ENCODE results near the gene DOK3. TPM values are rescaled to one million over a fixed set of nuclear protein-coding genes. Genes with fewer than 3 reads are reported as not detected.
A peak's percentile ranks its signal among the peaks of the same experiment; 100 is the strongest.

Gene DOK3
- total and polyA plus RNA-seq, 2 experiments from 2014 or later: 3.1 to 3.5 TPM

GRCh38 chr5:177496070-177496726 is 13.4 kb downstream of the DOK3 start:
- Histone ChIP-seq H3K4me2 (peak overlapping the region; percentile 93), H3K36me3 (replicated peaks; ENCODE audit: insufficient read depth, low read depth) (no peaks in the 10 kb centered on the region), H2AFZ (no peak overlapping the region), H3K27ac (peak overlapping the region; percentile 97), H3K4me3 (peak overlapping the region; percentile 9), H3K27me3 (no peaks in the 10 kb centered on the region), H4K20me1 (ENCODE audit: insufficient read depth, poor library complexity, severe bottlenecking) (peaks cover 8% of the 10 kb centered on the region), H3K4me1 (ENCODE audit: insufficient read depth) (peaks cover 41% of the 10 kb centered on the region), H3K9me3 (ENCODE audit: low read depth) (no peaks in the 10 kb centered on the region), H3K9me2 (replicated peaks; ENCODE audit: insufficient read depth) (no peaks in the 10 kb centered on the region), H3K79me2 (peaks cover 20% of the 10 kb centered on the region)
- peak; percentile 73 for DNase-seq (ENCODE audit: low spot score)
- TF ChIP-seq EZH2 (IDR thresholded peaks at IDR 0.05; ENCODE audit: borderline replicate concordance) (no peak), CTCF (IDR thresholded peaks at IDR 0.05; ENCODE audit: poor library complexity) (peak; percentile 8)
- 18% methylated on average over 12 of the region's 12 CpGs for WGBS (ENCODE audit: low lambda C conversion rate, missing lambda C conversion rate)

- Histone ChIP-seq H2AFZ (no peak overlapping the region), H3K9me2 (replicated peaks; ENCODE audit: insufficient read depth) (no peaks in the 10 kb centered on the region), H3K4me2 (peak overlapping the region; percentile 93), H3K27ac (peak overlapping the region; percentile 97), H3K9me3 (ENCODE audit: low read depth) (no peaks in the 10 kb centered on the region), H3K36me3 (replicated peaks; ENCODE audit: insufficient read depth, low read depth) (no peaks in the 10 kb centered on the region), H3K4me3 (no peak overlapping the region), H3K27me3 (no peaks in the 10 kb centered on the region), H3K4me1 (ENCODE audit: insufficient read depth) (peaks cover 37% of the 10 kb centered on the region), H3K79me2 (peaks cover 20% of the 10 kb centered on the region), H4K20me1 (ENCODE audit: insufficient read depth, poor library complexity, severe bottlenecking) (peaks cover 8% of the 10 kb centered on the region)
- 64% methylated on average over 13 of the region's 14 CpGs for WGBS (ENCODE audit: low lambda C conversion rate, missing lambda C conversion rate)
- TF ChIP-seq EZH2 (IDR thresholded peaks at IDR 0.05; ENCODE audit: borderline replicate concordance) (no peak), EZH2phosphoT487 (IDR thresholded peaks at IDR 0.05; ENCODE audit: low read depth, severe bottlenecking, unreplicated experiment) (no peak), CTCF (IDR thresholded peaks at IDR 0.05; ENCODE audit: poor library complexity) (no peak)
- DNase-seq (ENCODE audit: low spot score): peak; percentile 77
These were observed 14.2 kb downstream of the DOK3 start for GRCh38 chr5:177495243-177496060.

GRCh38 chr5:177494346-177495195 is 15.1 kb downstream of the DOK3 start:
- Histone ChIP-seq H3K79me2 (peaks cover 20% of the 10 kb centered on the region), H3K4me3 (no peak overlapping the region)
- DNase-seq (ENCODE audit: low spot score): peak; percentile 84

More at GRCh38 chr5:177494346-177495195, 15.1 kb downstream of the DOK3 start:
- H3K9me3 ChIP-seq (ENCODE audit: low read depth): no peaks in the 10 kb centered on the region
- WGBS (ENCODE audit: low lambda C conversion rate, missing lambda C conversion rate): 68% methylated on average over 6 of the region's 11 CpGs
- no peaks in the 10 kb centered on the region for H3K27me3 ChIP-seq
- H3K4me2 ChIP-seq: peak overlapping the region; percentile 93
- TF ChIP-seq CTCF (IDR thresholded peaks at IDR 0.05; ENCODE audit: poor library complexity): peak; percentile 31
- no peak for TF ChIP-seq EZH2phosphoT487 (IDR thresholded peaks at IDR 0.05; ENCODE audit: low read depth, severe bottlenecking, unreplicated experiment)
- no peak for TF ChIP-seq EZH2 (IDR thresholded peaks at IDR 0.05; ENCODE audit: borderline replicate concordance)
- H3K27ac ChIP-seq: peak overlapping the region; percentile 97
- H3K4me1 ChIP-seq (ENCODE audit: insufficient read depth): peaks cover 37% of the 10 kb centered on the region
- peaks cover 8% of the 10 kb centered on the region for H4K20me1 ChIP-seq (ENCODE audit: insufficient read depth, poor library complexity, severe bottlenecking)
- no peaks in the 10 kb centered on the region for H3K9me2 ChIP-seq (replicated peaks; ENCODE audit: insufficient read depth)
- H2AFZ ChIP-seq: no peak overlapping the region
- no peaks in the 10 kb centered on the region for H3K36me3 ChIP-seq (replicated peaks; ENCODE audit: insufficient read depth, low read depth)
